ENCODE results near the gene ISY1. TPM values are rescaled to one million over a fixed set of nuclear protein-coding genes. Genes with fewer than 3 reads are reported as not detected.
A peak's percentile ranks its signal among the peaks of the same experiment; 100 is the strongest.
"Not testable (repeated sequence)": the region's sequence is repeated elsewhere in the genome, so short reads cannot be mapped to it uniquely, and the experiment has no call there.

The ISY1 gene
- total RNA-seq, 1 donor from 2014 or later, result 33.7 TPM

GRCh38 chr3:129120254-129121004 is 40.4 kb downstream of the ISY1 start:
- peak; percentile 89 for DNase-seq

- no peak for DNase-seq
Observed at GRCh38 chr3:129119365-129120100, 41.3 kb downstream of the ISY1 start.

GRCh38 chr3:129118745-129119144 is 42.1 kb downstream of the ISY1 start:
- DNase-seq, result no peak

- DNase-seq, result no peak
Observed at GRCh38 chr3:129117134-129117533, 43.7 kb downstream of the ISY1 start.

GRCh38 chr3:129116482-129116946 is 44.3 kb downstream of the ISY1 start:
- no peak for DNase-seq

GRCh38 chr3:129114455-129114854 is 46.4 kb downstream of the ISY1 start:
- DNase-seq, result no peak

- DNase-seq, result no peak
Observed at GRCh38 chr3:129112308-129113052, 48.4 kb downstream of the ISY1 start.

- not testable (repeated sequence) for DNase-seq
Observed at GRCh38 chr3:129111076-129111780, 49.6 kb downstream of the ISY1 start.

GRCh38 chr3:129107793-129108192 is 53.1 kb downstream of the ISY1 start:
- DNase-seq, result no peak

GRCh38 chr3:129106866-129107565 is 53.8 kb downstream of the ISY1 start:
- DNase-seq, result no peak

- no peak for DNase-seq
Observed at GRCh38 chr3:129106320-129106719, 54.5 kb downstream of the ISY1 start.

- DNase-seq, result no peak
Observed at GRCh38 chr3:129105862-129106261, 55.0 kb downstream of the ISY1 start.

GRCh38 chr3:129104498-129105079 is 56.3 kb downstream of the ISY1 start:
- no peak for DNase-seq

- DNase-seq, result no peak
Observed at GRCh38 chr3:129104051-129104450, 56.8 kb downstream of the ISY1 start.

- DNase-seq, result no peak
Observed at GRCh38 chr3:129103296-129103695, 57.6 kb downstream of the ISY1 start.

GRCh38 chr3:129101370-129102138 is 59.3 kb downstream of the ISY1 start:
- DNase-seq, result no peak

GRCh38 chr3:129100274-129100673 is 60.6 kb downstream of the ISY1 start:
- DNase-seq, result no peak

- DNase-seq, result no peak
Observed at GRCh38 chr3:129095285-129095684, 65.6 kb downstream of the ISY1 start.

- DNase-seq, result not testable (repeated sequence)
Observed at GRCh38 chr3:129088312-129088711, 72.6 kb downstream of the ISY1 start.

- DNase-seq, result peak; percentile 60
Observed at GRCh38 chr3:129087904-129088303, 73.0 kb downstream of the ISY1 start.

Data from tongue (tissue), 2 donors.